H1 (cell line): ENCODE results near the gene LEUTX. TPM values are rescaled to one million over a fixed set of nuclear protein-coding genes. Genes with fewer than 3 reads are reported as not detected.

ENCODE experiments used
- CTCF ChIA-PET: fragments of 300-600 bp; sonication (Branson Sonifier 250); formaldehyde crosslinking; loops from one replicate; lab custom pipeline; 2021; ENCODE audit not compliant: partially characterized antibody; lab: Charles Lee
- POLR2A ChIA-PET: fragments of 300-600 bp; sonication (Branson Sonifier 250); formaldehyde crosslinking; loops from one replicate; lab custom pipeline; 2021; ENCODE audit warnings: inconsistent platforms; ENCODE audit not compliant: partially characterized antibody; lab: Charles Lee
- DNase-seq, 2 experiments: peaks; one replicate each; pipeline versions ENCODE4 v3.0.0 to v3.0.0-alpha.2; 2010 to 2022; ENCODE audit warnings: low spot score in 2 of 2, low read depth in 1 of 2, mixed read lengths in 1 of 2
- FAIRE-seq: peaks from 2 replicates; lab custom pipeline; 2011; peaks lifted over from hg19 to GRCh38; lab: Jason Lieb, UNC
- H2AFZ ChIP-seq: 2 replicates; pipeline ENCODE4 v1.8.1; 2012; ENCODE audit warnings: low read length, inconsistent platforms
- H2AK5ac ChIP-seq: 2 replicates; pipeline ENCODE4 v1.6.1; 2013; ENCODE audit warnings: low read depth, low read length
- H2BK120ac ChIP-seq: replicated peaks from 2 replicates; pipeline ENCODE3; 2013; ENCODE audit warnings: low read depth, low read length, inconsistent platforms
- H2BK12ac ChIP-seq: 2 replicates; pipeline ENCODE4 v1.6.1; 2013; ENCODE audit warnings: low read depth, low read length
- H2BK15ac ChIP-seq: 2 replicates; pipeline ENCODE4 v1.6.1; 2013; ENCODE audit warnings: low read length
- H2BK20ac ChIP-seq: 2 replicates; pipeline ENCODE4 v1.6.1; 2013; ENCODE audit warnings: low read length
- H2BK5ac ChIP-seq: 2 replicates; pipeline ENCODE4 v1.6.1; 2013; ENCODE audit warnings: low read depth, low read length
- H3K14ac ChIP-seq: 2 replicates; pipeline ENCODE4 v1.6.1; 2013; ENCODE audit warnings: inconsistent platforms; ENCODE audit not compliant: insufficient read length
- H3K18ac ChIP-seq: 2 replicates; pipeline ENCODE4 v1.6.1; 2013; ENCODE audit warnings: low read length; ENCODE audit errors: extremely low read depth
- H3K23ac ChIP-seq: 2 replicates; pipeline ENCODE4 v1.6.1; 2013; ENCODE audit warnings: inconsistent platforms; ENCODE audit not compliant: insufficient read length
- H3K23me2 ChIP-seq: 2 replicates; pipeline ENCODE4 v1.6.1; 2013; ENCODE audit warnings: low read depth, low read length
- H3K27ac ChIP-seq: 2 replicates; pipeline ENCODE4 v1.6.1; 2011; ENCODE audit warnings: low read depth, low read length, inconsistent platforms
- H3K27me3 ChIP-seq, 4 experiments: replicated peaks in 1 of 4; 1 replicate in 1 of 4; 2 replicates in 3 of 4; pipeline versions ENCODE4 v1.6.1 to v1.8.1; 2011 to 2013; ENCODE audit warnings: low read length in 3 of 4, mild to moderate bottlenecking in 3 of 4, inconsistent platforms in 2 of 4, mixed read lengths in 2 of 4, moderate library complexity in 1 of 4; ENCODE audit not compliant: control insufficient read depth in 3 of 4, insufficient read depth in 3 of 4; ENCODE audit errors: extremely low read depth in 1 of 4
- H3K36me3 ChIP-seq, 4 experiments: 2 replicates each; pipeline versions ENCODE4 v1.6.1 to v1.8.1; 2011 to 2013; ENCODE audit warnings: mild to moderate bottlenecking in 4 of 4, low read length in 3 of 4, moderate library complexity in 2 of 4, control low read depth in 1 of 4, inconsistent platforms in 1 of 4; ENCODE audit not compliant: insufficient read depth in 4 of 4, control insufficient read depth in 2 of 4
- H3K4ac ChIP-seq: replicated peaks from 2 replicates; pipeline ENCODE3; 2013; ENCODE audit warnings: low read length, low read depth, mixed read lengths, inconsistent platforms; ENCODE audit not compliant: insufficient read length
- H3K4me1 ChIP-seq, 4 experiments: replicated peaks in 1 of 4; 1 replicate in 1 of 4; 2 replicates in 3 of 4; pipeline versions ENCODE4 v1.6.1 to v1.8.1; 2011 to 2013; ENCODE audit warnings: low read length in 3 of 4, inconsistent platforms in 2 of 4, mixed read lengths in 1 of 4; ENCODE audit not compliant: insufficient read depth in 4 of 4, control insufficient read depth in 3 of 4
- H3K4me2 ChIP-seq, 2 experiments: 2 replicates each; pipeline versions ENCODE4 v1.6.1 to v1.8.1; 2011 to 2013; ENCODE audit warnings: low read depth in 2 of 2, low read length in 2 of 2, control low read depth in 1 of 2, inconsistent platforms in 1 of 2, mild to moderate bottlenecking in 1 of 2; ENCODE audit not compliant: insufficient read depth in 1 of 2
- H3K4me3 ChIP-seq, 4 experiments: fragments of 200-600, 300-600 bp in 1 of 4; sonication (generic), shearing (Covaris generic), sonication (Bioruptor Twin) in 1 of 4; 2 replicates each; pipeline versions ENCODE4 v1.5.1 to v1.8.1; 2011 to 2016; ENCODE audit warnings: low read length in 4 of 4, low read depth in 3 of 4, control low read depth in 2 of 4, inconsistent platforms in 2 of 4, mild to moderate bottlenecking in 2 of 4, mixed read lengths in 1 of 4, moderate library complexity in 1 of 4; ENCODE audit not compliant: insufficient read depth in 2 of 4; ENCODE audit errors: extremely low read depth in 1 of 4
- H3K56ac ChIP-seq: replicated peaks from 2 replicates; pipeline ENCODE3; 2013; ENCODE audit warnings: low read depth, mild to moderate bottlenecking, mixed read lengths, low read length, inconsistent platforms; ENCODE audit not compliant: insufficient read length
- H3K79me1 ChIP-seq: 2 replicates; pipeline ENCODE4 v1.6.1; 2013; ENCODE audit warnings: low read depth, low read length, control low read depth
- H3K79me2 ChIP-seq, 2 experiments: 2 replicates each; pipeline versions ENCODE4 v1.6.1 to v1.8.1; 2012 to 2013; ENCODE audit warnings: low read length in 2 of 2, mild to moderate bottlenecking in 2 of 2, inconsistent platforms in 1 of 2; ENCODE audit not compliant: insufficient read depth in 2 of 2, control insufficient read depth in 1 of 2
- H3K9ac ChIP-seq, 4 experiments: replicated peaks in 1 of 4; 1 replicate in 1 of 4; 2 replicates in 3 of 4; pipeline versions ENCODE4 v1.6.1 to v1.8.1; 2011 to 2013; ENCODE audit warnings: low read depth in 3 of 4, low read length in 3 of 4, control low read depth in 2 of 4, mild to moderate bottlenecking in 2 of 4, moderate library complexity in 2 of 4, inconsistent platforms in 1 of 4; ENCODE audit errors: extremely low read depth in 1 of 4
- H3K9me3 ChIP-seq, 2 experiments: 2 replicates each; pipeline versions ENCODE4 v1.6.1 to v1.8.1; 2012 to 2013; ENCODE audit warnings: mild to moderate bottlenecking in 2 of 2, moderate library complexity in 2 of 2, control low read depth in 1 of 2, inconsistent platforms in 1 of 2, low read depth in 1 of 2, low read length in 1 of 2, mixed read lengths in 1 of 2; ENCODE audit not compliant: insufficient read depth in 2 of 2
- H4K20me1 ChIP-seq, 2 experiments: replicated peaks in 1 of 2; 2 replicates each; pipeline versions ENCODE3 to v1.8.1; 2011 to 2013; ENCODE audit warnings: inconsistent platforms in 2 of 2, low read length in 2 of 2, mild to moderate bottlenecking in 1 of 2; ENCODE audit not compliant: insufficient read depth in 2 of 2, control insufficient read depth in 1 of 2
- H4K5ac ChIP-seq: 2 replicates; pipeline ENCODE4 v1.6.1; 2013; ENCODE audit warnings: low read length, low read depth, mixed read lengths, inconsistent platforms; ENCODE audit not compliant: insufficient read length
- H4K8ac ChIP-seq: 2 replicates; pipeline ENCODE4 v1.8.0; 2013; ENCODE audit warnings: mild to moderate bottlenecking, moderate library complexity, low read length, inconsistent platforms; ENCODE audit not compliant: insufficient read depth; ENCODE audit errors: extremely low read depth
- H4K91ac ChIP-seq: replicated peaks from 2 replicates; pipeline ENCODE3; 2013; ENCODE audit warnings: low read length, mixed read lengths, inconsistent platforms; ENCODE audit not compliant: insufficient read length
- CREB1 ChIP-seq: IDR thresholded peaks from 2 replicates; pipeline ENCODE4 v1.6.1; 2012; ENCODE audit warnings: inconsistent platforms
- EP300 ChIP-seq, 2 experiments: IDR thresholded peaks; 1 replicate in 1 of 2; 2 replicates in 1 of 2; pipeline ENCODE4 v1.6.1; 2011 to 2012; ENCODE audit warnings: low read depth in 2 of 2, low read length in 2 of 2, mild to moderate bottlenecking in 2 of 2, borderline replicate concordance in 1 of 2, inconsistent platforms in 1 of 2, moderate library complexity in 1 of 2
- HDAC6 ChIP-seq: IDR thresholded peaks from one replicate; pipeline ENCODE4 v1.7.1; 2012; ENCODE audit warnings: low read depth, mild to moderate bottlenecking, inconsistent platforms, low read length, moderate library complexity
- MAX ChIP-seq: IDR thresholded peaks from 2 replicates; pipeline ENCODE4 v1.6.1; 2012; ENCODE audit warnings: inconsistent platforms
- NRF1 ChIP-seq: IDR thresholded peaks from 2 replicates; pipeline ENCODE4 v1.6.1; 2011; ENCODE audit warnings: mild to moderate bottlenecking, low read depth, low read length, improper control_type of control experiment
- POLR2AphosphoS5 ChIP-seq: IDR thresholded peaks from 2 replicates; pipeline ENCODE4 v1.6.1; 2011; ENCODE audit warnings: low read depth, low read length
- RFX5 ChIP-seq: IDR thresholded peaks from 2 replicates; pipeline ENCODE4 v1.6.1; 2011; ENCODE audit warnings: low read depth, low read length, improper control_type of control experiment, borderline replicate concordance
- TAF1 ChIP-seq: IDR thresholded peaks from 2 replicates; pipeline ENCODE4 v1.6.1; 2011; ENCODE audit warnings: mild to moderate bottlenecking, low read depth, low read length
- YY1 ChIP-seq: IDR thresholded peaks from 2 replicates; pipeline ENCODE4 v1.6.1; 2011; ENCODE audit warnings: low read depth, mild to moderate bottlenecking, low read length
- WGBS, 2 experiments: shearing (Covaris generic) in 1 of 2; methylation state at CpG; one replicate each; pipeline versions ENCODE4 v1.1.6 to v1.1.7; 2013 to 2015; ENCODE audit warnings: low lambda C conversion rate in 2 of 2, mixed read lengths in 2 of 2, inconsistent platforms in 1 of 2, low coverage in 1 of 2, missing lambda C conversion rate in 1 of 2; ENCODE audit not compliant: insufficient replicate concordance in 2 of 2, insufficient coverage in 1 of 2, insufficient read length in 1 of 2; ENCODE audit errors: extremely low coverage in 1 of 2, missing lambda C conversion rate in 1 of 2; 5-methylcytosine and 5-hydroxymethylcytosine counted together
- polyA plus RNA-seq, 7 experiments: library from polyadenylated mRNA; depleted of rRNA in 3 of 7; stranded (reverse) in 5 of 7; unstranded in 2 of 7; fragments of >200 nt in 5 of 7; fragments of 200-250 nt in 2 of 7; gene quantifications; 1 replicate in 5 of 7; 2 replicates in 1 of 7; 4 replicates in 1 of 7; pipeline versions ENCODE4 v1.2.1 to v1.2.3, GENCODE V29; 2011 to 2013; ENCODE audit warnings: missing spikeins in 2 of 7, mixed read lengths in 2 of 7
- total RNA-seq: library from RNA; stranded (reverse); fragmentation: NEBNext Ultra II Directional; extraction: Animal tissue kit (Norgen Biotek cat#: 25700); gene quantifications from 2 replicates; pipeline ENCODE4 v1.2.1, GENCODE V29; 2021

The LEUTX gene
- total and polyA plus RNA-seq, 2 of the 8 experiments (the other 6 are each of a cell fraction or from before 2014, with no cell fraction given): not detected

- H4K20me1 ChIP-seq: peaks cover 0 to 2% of the 10 kb centered on the region in 2 experiments
- no peak overlapping the region for H4K5ac ChIP-seq
- peaks cover 10 to 33% (median 25%) of the 10 kb centered on the region in 4 experiments; a peak in 7 of 8 replicates for H3K36me3 ChIP-seq
- H3K79me2 ChIP-seq: peaks cover 0 to 16% of the 10 kb centered on the region in 2 experiments; a peak in 2 of 4 replicates
- no peak overlapping the region for H3K4ac ChIP-seq
- TF ChIP-seq POLR2AphosphoS5 (no peak), CREB1 (no peak), TAF1 (no peak), MAX (no peak), RFX5 (no peak), HDAC6 (no peak), NRF1 (no peak), YY1 (no peak), EP300 (IDR thresholded peaks at IDR 0.05; ENCODE audit: borderline replicate concordance in 1 of 2, low read depth in 2 of 2, low read length in 2 of 2) (no peak)
- H3K9ac ChIP-seq: no peak overlapping the region
- POLR2A ChIA-PET: interaction anchor here (1.8 kb wide), 1 partner anchor 8 kb away, joined by 4 read pairs; no protein-coding TSS in a partner anchor
- H3K27me3 ChIP-seq: no peaks in the 10 kb centered on the region
- no peak overlapping the region for H2BK120ac ChIP-seq
- FAIRE-seq (no peak), DNase-seq (no peak)
- peaks cover 2 to 13% (median 4%) of the 10 kb centered on the region in 4 experiments; a peak in 6 of 7 replicates for H3K4me1 ChIP-seq
- 94% methylated on average over 25 of the region's 26 CpGs; no CpG with 5 or more reads in 1 of the 2 experiments for WGBS, 2 experiments
- no peak overlapping the region for H2BK5ac ChIP-seq
- H3K14ac ChIP-seq: no peak overlapping the region
- H2BK12ac ChIP-seq: no peak overlapping the region
- H4K8ac ChIP-seq: no peak overlapping the region; the same call in 1 of the 2 replicates
- no peak overlapping the region for H2BK20ac ChIP-seq
- H3K4me3 ChIP-seq: no peak overlapping the region
- H3K23me2 ChIP-seq: peaks cover 13% of the 10 kb centered on the region
- H4K91ac ChIP-seq: no peak overlapping the region
- H3K23ac ChIP-seq: no peak overlapping the region
- H3K18ac ChIP-seq: no peak overlapping the region
- H2AFZ ChIP-seq: no peak overlapping the region
- no peak overlapping the region for H2BK15ac ChIP-seq
- CTCF ChIA-PET: interaction anchor here (0.6 to 2.9 kb wide), 5 partner anchors 13 to 341 kb away, joined by 3 to 22 read pairs (median 3); no protein-coding TSS in a partner anchor
- H3K4me2 ChIP-seq: no peak overlapping the region
- H3K27ac ChIP-seq: no peak overlapping the region
- no peak overlapping the region for H2AK5ac ChIP-seq
- H3K56ac ChIP-seq: no peak overlapping the region
- H3K9me3 ChIP-seq: no peaks in the 10 kb centered on the region
- peaks cover 4% of the 10 kb centered on the region; the same call in 1 of the 2 replicates for H3K79me1 ChIP-seq
Observed at GRCh38 chr19:39828015-39828653, 49.5 kb downstream of the LEUTX start.
